ENCODE results near the gene GOLM1.

- no peak for TF ChIP-seq CTCF (IDR thresholded peaks at IDR 0.05)
- TF ChIP-seq POLR2A (IDR thresholded peaks at IDR 0.05): no peak
These were observed 59.1 kb downstream of the GOLM1 start for GRCh38 chr9:86039991-86040860.

Data from Peyer's patch (tissue), 4 donors.